Neuronal stem cell (in vitro differentiated cells): ENCODE measurements around the gene GSTA1.
"Not testable (repeated sequence)": the region's sequence is repeated elsewhere in the genome, so short reads cannot be mapped to it uniquely, and the experiment has no call there.

Experiments used
- DNase-seq: peaks from one replicate; pipeline ENCODE4 v3.0.0-alpha.2; 2013; ENCODE audit warnings: low spot score
- H2AFZ ChIP-seq: one replicate; pipeline ENCODE4 v1.6.1; 2013; ENCODE audit warnings: mild to moderate bottlenecking, low read length, inconsistent platforms
- H2AK5ac ChIP-seq: 2 replicates; pipeline ENCODE4 v1.6.1; 2013; ENCODE audit warnings: low read depth, mild to moderate bottlenecking, inconsistent platforms, low read length, moderate library complexity, mixed read lengths
- H2BK120ac ChIP-seq: 2 replicates; pipeline ENCODE4 v1.6.1; 2013; ENCODE audit warnings: low read depth, mild to moderate bottlenecking, inconsistent platforms, low read length, moderate library complexity, mixed read lengths
- H2BK12ac ChIP-seq: one replicate; pipeline ENCODE4 v1.6.1; 2013; ENCODE audit warnings: low read length, inconsistent platforms
- H2BK15ac ChIP-seq: 2 replicates; pipeline ENCODE4 v1.6.1; 2013; ENCODE audit warnings: mild to moderate bottlenecking, low read length, inconsistent platforms, mixed read lengths
- H2BK5ac ChIP-seq: one replicate; pipeline ENCODE4 v1.6.1; 2013; ENCODE audit warnings: inconsistent platforms, mild to moderate bottlenecking, low read length, moderate library complexity
- H3K14ac ChIP-seq: one replicate; pipeline ENCODE4 v1.6.1; 2013; ENCODE audit warnings: low read length, inconsistent platforms
- H3K18ac ChIP-seq: 2 replicates; pipeline ENCODE4 v1.6.1; 2013; ENCODE audit warnings: low read length, inconsistent platforms
- H3K23ac ChIP-seq: 2 replicates; pipeline ENCODE4 v1.6.1; 2013; ENCODE audit warnings: low read depth, mild to moderate bottlenecking, mixed read lengths, low read length, inconsistent platforms; ENCODE audit not compliant: poor library complexity
- H3K27ac ChIP-seq: replicated peaks from 3 replicates; pipeline ENCODE4 v1.5.1; 2013; ENCODE audit warnings: low read length, inconsistent platforms
- H3K27me3 ChIP-seq, 3 experiments: 2 replicates each; pipeline ENCODE4 v1.6.1; 2013; ENCODE audit warnings: low read length in 3 of 3, mild to moderate bottlenecking in 2 of 3, inconsistent platforms in 1 of 3, low read depth in 1 of 3, mixed read lengths in 1 of 3, moderate library complexity in 1 of 3; ENCODE audit not compliant: control insufficient read depth in 3 of 3, insufficient read depth in 3 of 3
- H3K36me3 ChIP-seq, 2 donors: replicated peaks in 1 of 2; 2 replicates each; pipeline ENCODE4 v1.6.1; 2013; ENCODE audit warnings: low read length in 2 of 2; ENCODE audit not compliant: control insufficient read depth in 2 of 2, insufficient read depth in 2 of 2
- H3K4ac ChIP-seq: 2 replicates; pipeline ENCODE4 v1.6.1; 2013; ENCODE audit warnings: inconsistent platforms, mild to moderate bottlenecking, low read length, moderate library complexity
- H3K4me1 ChIP-seq, 2 donors: 1 replicate in 1 of 2; 2 replicates in 1 of 2; pipeline ENCODE4 v1.6.1; 2013; ENCODE audit warnings: low read length in 2 of 2, low read depth in 1 of 2; ENCODE audit not compliant: control insufficient read depth in 2 of 2, insufficient read depth in 1 of 2
- H3K4me2 ChIP-seq: one replicate; pipeline ENCODE4 v1.6.1; 2013; ENCODE audit warnings: mild to moderate bottlenecking, low read length, inconsistent platforms; ENCODE audit not compliant: insufficient read depth, poor library complexity, severe bottlenecking
- H3K4me3 ChIP-seq, 2 donors: 2 replicates each; pipeline ENCODE4 v1.5.1; 2013; ENCODE audit warnings: low read length in 2 of 2, mild to moderate bottlenecking in 2 of 2, inconsistent platforms in 1 of 2, moderate library complexity in 1 of 2
- H3K79me1 ChIP-seq: one replicate; pipeline ENCODE4 v1.6.1; 2013; ENCODE audit warnings: low read depth, mild to moderate bottlenecking, inconsistent platforms, low read length, moderate library complexity
- H3K9ac ChIP-seq: one replicate; pipeline ENCODE4 v1.6.1; 2013; ENCODE audit warnings: mild to moderate bottlenecking, low read depth, low read length, inconsistent platforms; ENCODE audit not compliant: poor library complexity
- H3K9me3 ChIP-seq, 2 donors: replicated peaks in 1 of 2; 2 replicates each; pipeline versions ENCODE3 to v1.6.1; 2013; ENCODE audit warnings: low read length in 2 of 2, mild to moderate bottlenecking in 2 of 2, inconsistent platforms in 1 of 2, low read depth in 1 of 2, mixed read lengths in 1 of 2, moderate library complexity in 1 of 2; ENCODE audit not compliant: control insufficient read depth in 2 of 2, insufficient read depth in 1 of 2
- H4K8ac ChIP-seq: one replicate; pipeline ENCODE4 v1.6.1; 2013; ENCODE audit warnings: low read depth, mild to moderate bottlenecking, inconsistent platforms, low read length, moderate library complexity
- H4K91ac ChIP-seq: one replicate; pipeline ENCODE4 v1.6.1; 2013; ENCODE audit warnings: low read length, low read depth, mild to moderate bottlenecking, inconsistent platforms; ENCODE audit not compliant: poor library complexity
- WGBS, 2 donors: extraction: QIAGEN DNeasy Blood & Tissue Kit; methylation state at CpG; one replicate each; pipeline ENCODE4 v1.1.7; 2013; ENCODE audit warnings: missing lambda C conversion rate in 2 of 2, mixed read lengths in 1 of 2; ENCODE audit not compliant: insufficient read length in 2 of 2, insufficient replicate concordance in 1 of 2; ENCODE audit errors: extremely low coverage in 2 of 2; 5-methylcytosine and 5-hydroxymethylcytosine counted together

The GSTA1 gene

GRCh38 chr6:52825900-52826459 is 22.4 kb upstream of the GSTA1 start:
- not testable (repeated sequence) for H3K9ac ChIP-seq, H2BK12ac ChIP-seq, H3K79me1 ChIP-seq, H3K4ac ChIP-seq, H3K4me2 ChIP-seq, H3K36me3 ChIP-seq, H2AFZ ChIP-seq, H3K23ac ChIP-seq, H2BK5ac ChIP-seq, H4K8ac ChIP-seq, H3K18ac ChIP-seq, H4K91ac ChIP-seq, H3K14ac ChIP-seq, H2AK5ac ChIP-seq, H2BK120ac ChIP-seq, DNase-seq, H3K27ac ChIP-seq, H2BK15ac ChIP-seq, H3K9me3 ChIP-seq, H3K4me1 ChIP-seq, H3K27me3 ChIP-seq, H3K4me3 ChIP-seq
- no CpG with 5 or more reads among the region's 4 CpGs for WGBS, 2 donors

- H3K9me3 ChIP-seq: not testable (repeated sequence)
- WGBS, 2 donors: no CpG with 5 or more reads among the region's 25 CpGs
Measured at GRCh38 chr6:52825270-52825793, 21.7 kb upstream of the GSTA1 start.

GRCh38 chr6:52821842-52822241 is 18.2 kb upstream of the GSTA1 start:
- Histone ChIP-seq H2BK15ac (no peak overlapping the region), H3K18ac (no peak overlapping the region), H3K36me3 (no peaks in the 10 kb centered on the region), H3K4me1 (no peaks in the 10 kb centered on the region), H3K27ac (no peak overlapping the region), H2BK120ac (no peak overlapping the region), H4K91ac (no peak overlapping the region), H3K9ac (no peak overlapping the region), H3K14ac (no peak overlapping the region), H2BK12ac (no peak overlapping the region), H2AK5ac (no peak overlapping the region), H3K9me3 (no peaks in the 10 kb centered on the region), H3K79me1 (peaks cover 2% of the 10 kb centered on the region), H3K4ac (no peak overlapping the region), H3K27me3 (no peaks in the 10 kb centered on the region), H3K4me3 (no peak overlapping the region), H2BK5ac (no peak overlapping the region), H2AFZ (no peak overlapping the region), H3K4me2 (no peak overlapping the region), H4K8ac (no peak overlapping the region), H3K23ac (no peak overlapping the region)
- DNase-seq: no peak
- WGBS, 2 donors: no CpG with 5 or more reads among the region's 1 CpG

More at GRCh38 chr6:52825270-52825793, 21.7 kb upstream of the GSTA1 start:
- DNase-seq, H2BK120ac ChIP-seq, H3K14ac ChIP-seq, H3K4me2 ChIP-seq, H3K27me3 ChIP-seq, H3K9ac ChIP-seq, H3K18ac ChIP-seq, H2BK12ac ChIP-seq, H3K4me3 ChIP-seq, H3K23ac ChIP-seq, H4K91ac ChIP-seq, H3K4me1 ChIP-seq, H3K27ac ChIP-seq, H2AFZ ChIP-seq, H3K79me1 ChIP-seq, H3K4ac ChIP-seq, H2BK5ac ChIP-seq, H4K8ac ChIP-seq, H2BK15ac ChIP-seq, H3K36me3 ChIP-seq, H2AK5ac ChIP-seq: not testable (repeated sequence)

- no peak overlapping the region for H3K14ac ChIP-seq
- H3K4ac ChIP-seq: no peak overlapping the region
- peaks cover 3% of the 10 kb centered on the region for H3K79me1 ChIP-seq
- no peaks in the 10 kb centered on the region for H3K9me3 ChIP-seq
- no peak overlapping the region for H2AK5ac ChIP-seq
- H3K23ac ChIP-seq: no peak overlapping the region
- no peaks in the 10 kb centered on the region for H3K27me3 ChIP-seq
- H2BK120ac ChIP-seq: no peak overlapping the region
- no peak overlapping the region for H3K4me3 ChIP-seq
- H3K9ac ChIP-seq: no peak overlapping the region
- no peaks in the 10 kb centered on the region for H3K36me3 ChIP-seq
- no CpG with 5 or more reads among the region's 2 CpGs for WGBS, 2 donors
- no peak overlapping the region for H4K91ac ChIP-seq
- no peak overlapping the region for H3K4me2 ChIP-seq
- H2AFZ ChIP-seq: no peak overlapping the region
- no peak for DNase-seq
- H3K27ac ChIP-seq: no peak overlapping the region
- no peak overlapping the region for H2BK5ac ChIP-seq
- H2BK12ac ChIP-seq: no peak overlapping the region
- H3K18ac ChIP-seq: no peak overlapping the region
- no peaks in the 10 kb centered on the region for H3K4me1 ChIP-seq
- H4K8ac ChIP-seq: no peak overlapping the region
- H2BK15ac ChIP-seq: no peak overlapping the region
Measured at GRCh38 chr6:52820198-52820597, 16.6 kb upstream of the GSTA1 start.
